ENCODE data around the gene NPPA. TPM values are rescaled to one million over a fixed set of nuclear protein-coding genes. Genes with fewer than 3 reads are reported as not detected.

The NPPA gene
- total and polyA plus RNA-seq, 12 donors, result 0.17 to 2.7 TPM; not detected in 10

GRCh38 chr1:11877074-11877473 lies 29.5 kb upstream of the NPPA start:
- no peaks in the 10 kb centered on the region for H3K9me3 ChIP-seq (replicated peaks in 1 of 3)
- WGBS, 4 donors, result 55 to 59% (median 56%) methylated on average over 6 of the region's 6 CpGs
- no peak for DNase-seq
- no peaks in the 10 kb centered on the region for H3K27me3 ChIP-seq
- H3K36me3 ChIP-seq (replicated peaks in 1 of 2), result no peaks in the 10 kb centered on the region
- TF ChIP-seq CTCF (IDR thresholded peaks at IDR 0.05), result no peak
- TF ChIP-seq POLR2A (IDR thresholded peaks at IDR 0.05), result no peak
- H3K4me3 ChIP-seq, result no peak overlapping the region
- H3K4me1 ChIP-seq (replicated peaks in 1 of 2), result no peaks in the 10 kb centered on the region
- H3K27ac ChIP-seq, result no peak overlapping the region
- intact Hi-C loops (cut with DNase I), result no loop called here

GRCh38 chr1:11875094-11875493 lies 27.5 kb upstream of the NPPA start:
- H3K9me3 ChIP-seq (replicated peaks in 1 of 3), result no peaks in the 10 kb centered on the region
- TF ChIP-seq CTCF (IDR thresholded peaks at IDR 0.05), result no peak
- TF ChIP-seq POLR2A (IDR thresholded peaks at IDR 0.05), result no peak
- H3K4me3 ChIP-seq, result no peak overlapping the region
- DNase-seq, result no peak
- no peaks in the 10 kb centered on the region for H3K4me1 ChIP-seq (replicated peaks in 1 of 2)
- H3K36me3 ChIP-seq (replicated peaks in 1 of 2), result no peaks in the 10 kb centered on the region
- no peaks in the 10 kb centered on the region for H3K27me3 ChIP-seq
- peak overlapping the region in 2 of 5 donors; percentile 17 to 30 for H3K27ac ChIP-seq
- intact Hi-C loops (cut with DNase I), result no loop called here
- 83 to 89% (median 88%) methylated on average over 7 to 10 of the region's 10 CpGs for WGBS, 4 donors

- H3K4me1 ChIP-seq (replicated peaks in 1 of 2), result no peaks in the 10 kb centered on the region
- H3K36me3 ChIP-seq (replicated peaks in 1 of 2), result no peaks in the 10 kb centered on the region
- 58 to 74% (median 68%) methylated on average over 6 of the region's 6 CpGs for WGBS, 4 donors
- H3K4me3 ChIP-seq, result no peak overlapping the region
- intact Hi-C loops (cut with DNase I), result no loop called here
- no peak for TF ChIP-seq POLR2A (IDR thresholded peaks at IDR 0.05)
- peak overlapping the region in 2 of 5 donors; percentile 17 to 30 for H3K27ac ChIP-seq
- no peaks in the 10 kb centered on the region for H3K9me3 ChIP-seq (replicated peaks in 1 of 3)
- no peak for DNase-seq
- H3K27me3 ChIP-seq, result no peaks in the 10 kb centered on the region
These were observed 27.0 kb upstream of the NPPA start for GRCh38 chr1:11874624-11875023.

- Histone ChIP-seq H3K36me3 (replicated peaks in 1 of 2) (no peaks in the 10 kb centered on the region), H3K4me3 (no peak overlapping the region), H3K27me3 (no peaks in the 10 kb centered on the region), H3K4me1 (replicated peaks in 1 of 2) (no peaks in the 10 kb centered on the region), H3K27ac (peak overlapping the region in 1 of 5 donors; percentile 30), H3K9me3 (replicated peaks in 1 of 3) (no peaks in the 10 kb centered on the region)
- peak in 5 of 7 donors; percentile 20 to 65 (median 26) for DNase-seq
- WGBS, 4 donors, result 40 to 65% (median 51%) methylated on average over 4 to 10 of the region's 10 CpGs
- TF ChIP-seq POLR2A (IDR thresholded peaks at IDR 0.05), result no peak
- TF ChIP-seq CTCF (IDR thresholded peaks at IDR 0.05), result no peak
- intact Hi-C loops (cut with DNase I), result no loop called here
These were observed 26.6 kb upstream of the NPPA start for GRCh38 chr1:11874258-11874562.

GRCh38 chr1:11873395-11874257 lies 26.0 kb upstream of the NPPA start:
- DNase-seq, result no peak
- no peaks in the 10 kb centered on the region for H3K27me3 ChIP-seq
- H3K4me3 ChIP-seq, result no peak overlapping the region
- intact Hi-C loops (cut with DNase I), result no loop called here
- no peak overlapping the region for H3K27ac ChIP-seq
- no peak for TF ChIP-seq POLR2A (IDR thresholded peaks at IDR 0.05)
- no peak for TF ChIP-seq CTCF (IDR thresholded peaks at IDR 0.05)
- WGBS, 4 donors, result 64 to 79% (median 71%) methylated on average over 12 to 14 of the region's 14 CpGs
- no peaks in the 10 kb centered on the region for H3K4me1 ChIP-seq (replicated peaks in 1 of 2)
- H3K9me3 ChIP-seq (replicated peaks in 1 of 3), result no peaks in the 10 kb centered on the region
- H3K36me3 ChIP-seq (replicated peaks in 1 of 2), result no peaks in the 10 kb centered on the region

Data from adrenal gland (tissue), 12 donors.